ENCODE measurements around the gene DVL2.
"Not testable (repeated sequence)": the region's sequence is repeated elsewhere in the genome, so short reads cannot be mapped to it uniquely, and the experiment has no call there.

Gene DVL2

GRCh38 chr17:7246779-7247178, 12.5 kb upstream of the DVL2 start:
- Histone ChIP-seq H3K4me1 (peaks cover 30% of the 10 kb centered on the region), H3K9ac (peak overlapping the region; percentile 16; the same call in 1 of the 2 replicates), H3K36me3 (peaks cover 44% of the 10 kb centered on the region), H3K27me3 (no peaks in the 10 kb centered on the region), H3K4me3 (no peak overlapping the region), H3K9me3 (no peaks in the 10 kb centered on the region), H3K4me2 (no peak overlapping the region), H3K27ac (no peak overlapping the region), H4K20me1 (peaks cover 53% of the 10 kb centered on the region)
- no peak for TF ChIP-seq Cebpa-rat (IDR thresholded peaks at IDR 0.05)

GRCh38 chr17:7243838-7244237, 9.5 kb upstream of the DVL2 start:
- Histone ChIP-seq H3K4me1 (peaks cover 32% of the 10 kb centered on the region), H4K20me1 (peaks cover 37% of the 10 kb centered on the region), H3K36me3 (peaks cover 55% of the 10 kb centered on the region)
- not testable (repeated sequence) for H3K4me3 ChIP-seq, H3K9me3 ChIP-seq, H3K4me2 ChIP-seq, H3K27me3 ChIP-seq, H3K27ac ChIP-seq, H3K9ac ChIP-seq

- H3K4me2 ChIP-seq = peak overlapping the region; percentile 82
These were observed 9.1 kb upstream of the DVL2 start for GRCh38 chr17:7243453-7243729.

GRCh38 chr17:7242717-7243452, 8.6 kb upstream of the DVL2 start:
- Histone ChIP-seq H3K9me3 (no peaks in the 10 kb centered on the region), H3K27ac (peak overlapping the region; percentile 84), H3K4me2 (peak overlapping the region; percentile 82)

More at GRCh38 chr17:7243453-7243729, 9.1 kb upstream of the DVL2 start:
- Histone ChIP-seq H3K4me1 (peaks cover 28% of the 10 kb centered on the region), H3K9me3 (no peaks in the 10 kb centered on the region), H3K27ac (0 out of 2 replicates have a peak overlapping the region, but pooled peaks have one; percentile 84), H3K36me3 (peaks cover 53% of the 10 kb centered on the region), H4K20me1 (peaks cover 32% of the 10 kb centered on the region), H3K4me3 (peak overlapping the region; percentile 92), H3K27me3 (no peaks in the 10 kb centered on the region), H3K9ac (peak overlapping the region; percentile 92)
- TF ChIP-seq Cebpa-rat (IDR thresholded peaks at IDR 0.05) = no peak

GRCh38 chr17:7241783-7242716, 7.7 kb upstream of the DVL2 start, which contains the start of gene GABARAP:
GABARAP (minus strand) TSS chr17:7242449; CDS start chr17:7242330, 119 bp downstream.
- Histone ChIP-seq H3K9ac (peak within 1 kb of the TSS; percentile 92), H3K27me3 (no peaks in the 10 kb centered on the region), H4K20me1 (peaks cover 25% of the 10 kb centered on the region), H3K4me3 (peak within 1 kb of the TSS; percentile 92), H3K4me2 (peak within 1 kb of the TSS; percentile 82), H3K4me1 (peaks cover 31% of the 10 kb centered on the region), H3K36me3 (peaks cover 52% of the 10 kb centered on the region), H3K9me3 (no peaks in the 10 kb centered on the region), H3K27ac (peak within 1 kb of the TSS; percentile 84)
- no peak for TF ChIP-seq Cebpa-rat (IDR thresholded peaks at IDR 0.05)

More at GRCh38 chr17:7242717-7243452, 8.6 kb upstream of the DVL2 start:
- Histone ChIP-seq H3K4me3 (peak overlapping the region; percentile 92), H3K36me3 (peaks cover 53% of the 10 kb centered on the region), H3K9ac (peak overlapping the region; percentile 92), H4K20me1 (peaks cover 27% of the 10 kb centered on the region), H3K27me3 (no peaks in the 10 kb centered on the region), H3K4me1 (peaks cover 25% of the 10 kb centered on the region)
- TF ChIP-seq Cebpa-rat (IDR thresholded peaks at IDR 0.05) = no peak

GRCh38 chr17:7241090-7241733, 6.9 kb upstream of the DVL2 start:
- no peaks in the 10 kb centered on the region for H3K9me3 ChIP-seq
- peak overlapping the region; percentile 92 for H3K4me3 ChIP-seq
- peak overlapping the region; percentile 82 for H3K4me2 ChIP-seq
- H3K27ac ChIP-seq = peak overlapping the region; percentile 84
- TF ChIP-seq Cebpa-rat (IDR thresholded peaks at IDR 0.05) = no peak
- peaks cover 52% of the 10 kb centered on the region for H3K36me3 ChIP-seq
- peaks cover 25% of the 10 kb centered on the region for H4K20me1 ChIP-seq
- H3K4me1 ChIP-seq = peaks cover 39% of the 10 kb centered on the region
- H3K27me3 ChIP-seq = no peaks in the 10 kb centered on the region
- H3K9ac ChIP-seq = peak overlapping the region; percentile 92

GRCh38 chr17:7240375-7240774, 6.1 kb upstream of the DVL2 start:
- Histone ChIP-seq H3K27me3 (no peaks in the 10 kb centered on the region), H3K9ac (peak overlapping the region; percentile 92), H3K36me3 (peaks cover 52% of the 10 kb centered on the region), H4K20me1 (peaks cover 27% of the 10 kb centered on the region), H3K4me2 (peak overlapping the region; percentile 82), H3K4me1 (peaks cover 47% of the 10 kb centered on the region), H3K9me3 (no peaks in the 10 kb centered on the region), H3K4me3 (peak overlapping the region; percentile 92), H3K27ac (peak overlapping the region; percentile 84)
- no peak for TF ChIP-seq Cebpa-rat (IDR thresholded peaks at IDR 0.05)

- Histone ChIP-seq H3K4me2 (peak within 1 kb of the TSS; percentile 82), H3K4me3 (peak within 1 kb of the TSS; percentile 92), H4K20me1 (peaks cover 34% of the 10 kb centered on the region), H3K36me3 (peaks cover 48% of the 10 kb centered on the region), H3K9ac (peak within 1 kb of the TSS; percentile 97), H3K9me3 (no peaks in the 10 kb centered on the region), H3K27me3 (no peaks in the 10 kb centered on the region), H3K4me1 (peaks cover 56% of the 10 kb centered on the region), H3K27ac (peak within 1 kb of the TSS; percentile 95)
- TF ChIP-seq Cebpa-rat (IDR thresholded peaks at IDR 0.05) = no peak
These were observed 5.0 kb upstream of the DVL2 start, which contains the start of gene PHF23 for GRCh38 chr17:7239091-7240027. PHF23 (minus strand) TSS chr17:7239457; CDS start chr17:7239279, 178 bp downstream.
